Large intestine (tissue), 3 donors: ENCODE results near the gene GRPEL1. TPM values are rescaled to one million over a fixed set of nuclear protein-coding genes. Genes with fewer than 3 reads are reported as not detected.

Experiments
- DNase-seq, 2 donors: peaks; one replicate each; pipeline versions ENCODE4 v3.0.0 to v3.0.0-alpha.2; 2013
- H3K27ac ChIP-seq: one replicate; pipeline ENCODE4 v1.5.1; 2013; ENCODE audit warnings: low read length
- H3K27me3 ChIP-seq: 2 replicates; pipeline ENCODE4 v1.6.1; 2013; ENCODE audit warnings: low read length; ENCODE audit not compliant: control insufficient read depth, insufficient read depth
- H3K36me3 ChIP-seq: 2 replicates; pipeline ENCODE4 v1.6.1; 2013; ENCODE audit warnings: low read length; ENCODE audit not compliant: control insufficient read depth, insufficient read depth
- H3K4me1 ChIP-seq: one replicate; pipeline ENCODE4 v1.6.1; 2013; ENCODE audit warnings: low read length; ENCODE audit not compliant: control insufficient read depth, insufficient read depth
- H3K4me3 ChIP-seq: one replicate; pipeline ENCODE4 v1.5.1; 2013; ENCODE audit warnings: low read length
- H3K9me3 ChIP-seq: one replicate; pipeline ENCODE4 v1.6.1; 2013; ENCODE audit warnings: mild to moderate bottlenecking, low read depth, low read length, moderate library complexity; ENCODE audit not compliant: control insufficient read depth
- WGBS: methylation state at CpG from one replicate; pipeline ENCODE4 v1.1.5; 2013; ENCODE audit warnings: low lambda C conversion rate; ENCODE audit not compliant: insufficient coverage; 5-methylcytosine and 5-hydroxymethylcytosine counted together
- polyA plus RNA-seq: library from polyadenylated mRNA; unstranded; fragments of 120-200 nt; gene quantifications from one replicate; pipeline ENCODE4 v1.2.1, GENCODE V29; 2013

GRPEL1 gene
- polyA plus RNA-seq, 1 donor = 31.3 TPM

- no peaks in the 10 kb centered on the region for H3K27me3 ChIP-seq
- H3K9me3 ChIP-seq = peaks cover 2% of the 10 kb centered on the region
- H3K4me1 ChIP-seq = no peaks in the 10 kb centered on the region
- no peak overlapping the region for H3K4me3 ChIP-seq
- 98% methylated on average over 17 of the region's 52 CpGs for WGBS
- no peak overlapping the region for H3K27ac ChIP-seq
- no peak for DNase-seq
- H3K36me3 ChIP-seq = peaks cover 65% of the 10 kb centered on the region
Measured at GRCh38 chr4:7054106-7054880, 13.6 kb downstream of the GRPEL1 start.

GRCh38 chr4:7052923-7053715, 14.7 kb downstream of the GRPEL1 start:
- no peak for DNase-seq
- 100% methylated on average over 1 of the region's 20 CpGs for WGBS

GRCh38 chr4:7052313-7052712, 15.6 kb downstream of the GRPEL1 start:
- peaks cover 2% of the 10 kb centered on the region for H3K9me3 ChIP-seq
- H3K27ac ChIP-seq = no peak overlapping the region
- DNase-seq = no peak
- no peaks in the 10 kb centered on the region for H3K4me1 ChIP-seq
- 100% methylated on average over 3 of the region's 14 CpGs for WGBS
- H3K27me3 ChIP-seq = no peaks in the 10 kb centered on the region
- H3K4me3 ChIP-seq = no peak overlapping the region
- H3K36me3 ChIP-seq = peaks cover 54% of the 10 kb centered on the region

More at GRCh38 chr4:7052923-7053715, 14.7 kb downstream of the GRPEL1 start:
- H3K36me3 ChIP-seq = peaks cover 54% of the 10 kb centered on the region
- H3K27me3 ChIP-seq = no peaks in the 10 kb centered on the region
- no peaks in the 10 kb centered on the region for H3K4me1 ChIP-seq
- H3K9me3 ChIP-seq = peaks cover 2% of the 10 kb centered on the region
- H3K4me3 ChIP-seq = no peak overlapping the region
- H3K27ac ChIP-seq = no peak overlapping the region

- peaks cover 54% of the 10 kb centered on the region for H3K36me3 ChIP-seq
- H3K4me1 ChIP-seq = no peaks in the 10 kb centered on the region
- no peak for DNase-seq
- peaks cover 2% of the 10 kb centered on the region for H3K9me3 ChIP-seq
- WGBS = no CpG with 5 or more reads among the region's 14 CpGs
- no peak overlapping the region for H3K27ac ChIP-seq
- H3K4me3 ChIP-seq = no peak overlapping the region
- H3K27me3 ChIP-seq = no peaks in the 10 kb centered on the region
Measured at GRCh38 chr4:7051905-7052304, 16.0 kb downstream of the GRPEL1 start.

GRCh38 chr4:7051144-7051495, 16.7 kb downstream of the GRPEL1 start:
- H3K27me3 ChIP-seq = no peaks in the 10 kb centered on the region
- peaks cover 49% of the 10 kb centered on the region for H3K36me3 ChIP-seq
- no peak overlapping the region for H3K4me3 ChIP-seq
- no peak for DNase-seq
- H3K27ac ChIP-seq = no peak overlapping the region
- H3K4me1 ChIP-seq = no peaks in the 10 kb centered on the region
- WGBS = no CpG with 5 or more reads among the region's 12 CpGs
- H3K9me3 ChIP-seq = peaks cover 2% of the 10 kb centered on the region

- no peak overlapping the region for H3K27ac ChIP-seq
- WGBS = no CpG with 5 or more reads among the region's 36 CpGs
- peaks cover 2% of the 10 kb centered on the region for H3K9me3 ChIP-seq
- H3K36me3 ChIP-seq = peaks cover 44% of the 10 kb centered on the region
- H3K4me3 ChIP-seq = no peak overlapping the region
- no peaks in the 10 kb centered on the region for H3K4me1 ChIP-seq
- no peaks in the 10 kb centered on the region for H3K27me3 ChIP-seq
- DNase-seq = no peak
Measured at GRCh38 chr4:7050481-7051143, 17.3 kb downstream of the GRPEL1 start.

- Histone ChIP-seq H3K27ac (no peak overlapping the region), H3K27me3 (no peaks in the 10 kb centered on the region), H3K9me3 (no peaks in the 10 kb centered on the region), H3K4me3 (no peak overlapping the region), H3K36me3 (peaks cover 35% of the 10 kb centered on the region), H3K4me1 (peaks cover 5% of the 10 kb centered on the region)
- no peak for DNase-seq
- WGBS = no CpG with 5 or more reads among the region's 11 CpGs
Measured at GRCh38 chr4:7049739-7050138, 18.1 kb downstream of the GRPEL1 start.

- Histone ChIP-seq H3K4me1 (peaks cover 6% of the 10 kb centered on the region), H3K36me3 (peaks cover 30% of the 10 kb centered on the region), H3K4me3 (no peak overlapping the region), H3K27me3 (no peaks in the 10 kb centered on the region), H3K9me3 (no peaks in the 10 kb centered on the region), H3K27ac (no peak overlapping the region)
- no peak for DNase-seq
- no CpG with 5 or more reads among the region's 4 CpGs for WGBS
Measured at GRCh38 chr4:7049295-7049694, 18.6 kb downstream of the GRPEL1 start.

GRCh38 chr4:7048642-7049041, 19.2 kb downstream of the GRPEL1 start:
- Histone ChIP-seq H3K36me3 (peaks cover 24% of the 10 kb centered on the region), H3K9me3 (no peaks in the 10 kb centered on the region), H3K27ac (no peak overlapping the region), H3K27me3 (no peaks in the 10 kb centered on the region), H3K4me3 (no peak overlapping the region), H3K4me1 (peaks cover 6% of the 10 kb centered on the region)
- no peak for DNase-seq
- WGBS = 95% methylated on average over 4 of the region's 12 CpGs

GRCh38 chr4:7046971-7047370, 20.9 kb downstream of the GRPEL1 start:
- no peak for DNase-seq
- Histone ChIP-seq H3K27ac (no peak overlapping the region), H3K9me3 (no peaks in the 10 kb centered on the region), H3K4me1 (peaks cover 8% of the 10 kb centered on the region), H3K4me3 (no peak overlapping the region), H3K27me3 (no peaks in the 10 kb centered on the region), H3K36me3 (peaks cover 12% of the 10 kb centered on the region)
- WGBS = no CpG with 5 or more reads among the region's 9 CpGs
